Stimulated activated CD8-positive, alpha-beta memory T cell treated with anti-CD3 and anti-CD28 coated beads, Interleukin-15, amount 100 ng/mL, for 1 hour (primary cell): Measurements from ENCODE around the gene PMEPA1.

Experiments used
- DNase-seq: peaks from one replicate; pipeline ENCODE4 v3.0.0-alpha.2; 2020; ENCODE audit warnings: low read depth

Gene PMEPA1

GRCh38 chr20:57609086-57609841 lies 100.6 kb downstream of the PMEPA1 start:
- no peak for DNase-seq

- DNase-seq: no peak
These were observed 101.3 kb downstream of the PMEPA1 start for GRCh38 chr20:57608516-57608915.

GRCh38 chr20:57605878-57606277 lies 103.9 kb downstream of the PMEPA1 start:
- DNase-seq: no peak

GRCh38 chr20:57605045-57605444 lies 104.8 kb downstream of the PMEPA1 start:
- DNase-seq: no peak

- no peak for DNase-seq
These were observed 106.7 kb downstream of the PMEPA1 start for GRCh38 chr20:57603120-57603519.

GRCh38 chr20:57601737-57602136 lies 108.1 kb downstream of the PMEPA1 start:
- DNase-seq: no peak

GRCh38 chr20:57601211-57601570 lies 108.6 kb downstream of the PMEPA1 start:
- DNase-seq: no peak

GRCh38 chr20:57600320-57601210 lies 109.2 kb downstream of the PMEPA1 start:
- DNase-seq: no peak

GRCh38 chr20:57598491-57598890 lies 111.3 kb downstream of the PMEPA1 start:
- no peak for DNase-seq
